Stomach (tissue), 4 donors: ENCODE results near the gene IQGAP3.

Experiments
- EP300 ChIP-seq: sonication (generic); formaldehyde crosslinking; IDR thresholded peaks from one replicate; pipeline ENCODE4 v1.6.1; 2017; ENCODE audit warnings: antibody characterized with exemption
- POLR2A ChIP-seq, 4 donors: fragments of 450-650 bp; IDR thresholded peaks; one replicate each; pipeline ENCODE4 v1.6.1; 2016; ENCODE audit warnings: antibody characterized with exemption in 4 of 4, control low read depth in 2 of 4, mild to moderate bottlenecking in 1 of 4, moderate library complexity in 1 of 4
- POLR2AphosphoS5 ChIP-seq, 3 donors: sonication (generic); formaldehyde crosslinking; IDR thresholded peaks; one replicate each; pipeline ENCODE4 v1.6.1; 2016; ENCODE audit warnings: antibody characterized with exemption in 3 of 3
- TF ChIP-seq, protein P1 (sequence below), 7 experiments: fragments of 450-650 bp in 4 of 7; fragments of 200-600 bp in 3 of 7; sonication (generic) in 3 of 7; IDR thresholded peaks; one replicate each; pipeline ENCODE4 v1.5.1; 2016 to 2019; ENCODE audit warnings: antibody characterized with exemption in 7 of 7, control low read depth in 2 of 7, mild to moderate bottlenecking in 1 of 7

DNA sequence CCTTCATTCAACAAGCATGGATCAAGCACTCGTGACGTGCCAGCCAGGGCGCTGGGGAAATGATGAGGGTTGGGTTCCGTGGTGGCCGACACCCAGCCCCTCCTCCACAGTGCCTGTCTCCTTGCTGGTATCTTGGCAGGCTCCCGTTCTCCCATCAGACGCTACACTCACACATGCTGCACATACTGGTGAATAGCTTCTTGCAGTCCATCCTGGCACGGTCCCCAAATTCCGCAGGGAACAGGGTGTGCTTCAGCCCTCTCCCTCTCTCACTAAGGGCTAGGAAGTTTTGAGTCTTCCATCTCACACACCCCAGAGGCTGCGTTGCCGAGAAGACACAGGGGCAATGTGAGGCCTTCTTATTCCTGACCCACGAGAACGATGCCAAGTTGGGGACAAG, 61.7 kb downstream of the IQGAP3 start:
- peak; percentile 60 to 95 (median 84) for TF ChIP-seq POLR2AphosphoS5 (IDR thresholded peaks at IDR 0.05)
- TF ChIP-seq, protein P1, sequence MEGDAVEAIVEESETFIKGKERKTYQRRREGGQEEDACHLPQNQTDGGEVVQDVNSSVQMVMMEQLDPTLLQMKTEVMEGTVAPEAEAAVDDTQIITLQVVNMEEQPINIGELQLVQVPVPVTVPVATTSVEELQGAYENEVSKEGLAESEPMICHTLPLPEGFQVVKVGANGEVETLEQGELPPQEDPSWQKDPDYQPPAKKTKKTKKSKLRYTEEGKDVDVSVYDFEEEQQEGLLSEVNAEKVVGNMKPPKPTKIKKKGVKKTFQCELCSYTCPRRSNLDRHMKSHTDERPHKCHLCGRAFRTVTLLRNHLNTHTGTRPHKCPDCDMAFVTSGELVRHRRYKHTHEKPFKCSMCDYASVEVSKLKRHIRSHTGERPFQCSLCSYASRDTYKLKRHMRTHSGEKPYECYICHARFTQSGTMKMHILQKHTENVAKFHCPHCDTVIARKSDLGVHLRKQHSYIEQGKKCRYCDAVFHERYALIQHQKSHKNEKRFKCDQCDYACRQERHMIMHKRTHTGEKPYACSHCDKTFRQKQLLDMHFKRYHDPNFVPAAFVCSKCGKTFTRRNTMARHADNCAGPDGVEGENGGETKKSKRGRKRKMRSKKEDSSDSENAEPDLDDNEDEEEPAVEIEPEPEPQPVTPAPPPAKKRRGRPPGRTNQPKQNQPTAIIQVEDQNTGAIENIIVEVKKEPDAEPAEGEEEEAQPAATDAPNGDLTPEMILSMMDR (IDR thresholded peaks at IDR 0.05), result no peak
- TF ChIP-seq EP300, result peak; percentile 86
- no peak for TF ChIP-seq POLR2A (IDR thresholded peaks at IDR 0.05)
